HEK293 (cell line): ENCODE measurements around the gene LSM2.

ENCODE experiments used
- CTCF ChIP-seq: fragments of 450-650 bp; formaldehyde crosslinking; IDR thresholded peaks from 2 replicates; pipeline ENCODE4 v1.5.1; 2016; ENCODE audit warnings: missing biosample characterization, missing genetic modification characterization
- KLF16 ChIP-seq: fragments of 450-650 bp; formaldehyde crosslinking; IDR thresholded peaks from 2 replicates; pipeline ENCODE4 v1.5.1; 2017; ENCODE audit warnings: missing biosample characterization, missing genetic modification characterization
- YY1 ChIP-seq: fragments of 450-650 bp; formaldehyde crosslinking; IDR thresholded peaks from 2 replicates; pipeline ENCODE4 v1.5.1; 2018; ENCODE audit warnings: missing biosample characterization, missing genetic modification characterization

DNA sequence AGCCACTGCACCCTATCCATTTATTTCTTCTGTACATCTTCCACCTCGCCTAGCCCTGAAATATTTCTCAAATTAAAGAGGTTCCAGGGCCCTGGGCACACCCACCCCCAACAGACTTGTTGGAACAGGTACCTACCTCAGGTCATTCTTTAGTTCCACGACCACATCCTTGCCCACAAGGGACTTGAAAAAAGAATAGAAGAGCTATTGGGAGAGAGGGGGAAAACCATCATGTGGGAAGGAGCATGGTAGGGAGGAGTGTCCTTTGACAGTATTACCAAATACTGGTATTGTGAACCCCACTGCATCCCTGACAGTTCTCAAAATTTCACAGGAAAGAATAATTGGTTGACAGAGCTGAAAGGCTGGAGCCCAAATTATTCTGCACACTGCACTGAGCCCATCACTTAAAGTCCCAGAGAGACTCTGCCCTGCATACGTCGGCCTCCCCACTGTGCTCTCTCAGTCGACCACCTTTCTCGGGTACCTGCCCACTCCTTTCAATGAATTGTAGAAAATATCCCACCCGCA lies 762 bp downstream of the LSM2 start:
- TF ChIP-seq CTCF (tag by site-specific recombination) (no peak), KLF16 (tag by site-specific recombination) (no peak), YY1 (no peak)
